Pulmonary artery endothelial cell (primary cell): ENCODE results near the gene GGCX. TPM values are rescaled to one million over a fixed set of nuclear protein-coding genes. Genes with fewer than 3 reads are reported as not detected.
A peak's percentile ranks its signal among the peaks of the same experiment; 100 is the strongest.
"Not testable (repeated sequence)": the region's sequence is repeated elsewhere in the genome, so short reads cannot be mapped to it uniquely, and the experiment has no call there.

Source experiments
- DNase-seq: peaks from one replicate; pipeline ENCODE4 v3.0.0-alpha.2; 2011; ENCODE audit warnings: low read depth, low spot score
- total RNA-seq: library from RNA; depleted of rRNA; stranded (reverse); fragments of >200 nt; gene quantifications from 2 replicates; pipeline ENCODE4 v1.2.3, GENCODE V29; 2014

The GGCX gene
- total RNA-seq, 1 donor from 2014 or later = 39.1 TPM

DNA sequence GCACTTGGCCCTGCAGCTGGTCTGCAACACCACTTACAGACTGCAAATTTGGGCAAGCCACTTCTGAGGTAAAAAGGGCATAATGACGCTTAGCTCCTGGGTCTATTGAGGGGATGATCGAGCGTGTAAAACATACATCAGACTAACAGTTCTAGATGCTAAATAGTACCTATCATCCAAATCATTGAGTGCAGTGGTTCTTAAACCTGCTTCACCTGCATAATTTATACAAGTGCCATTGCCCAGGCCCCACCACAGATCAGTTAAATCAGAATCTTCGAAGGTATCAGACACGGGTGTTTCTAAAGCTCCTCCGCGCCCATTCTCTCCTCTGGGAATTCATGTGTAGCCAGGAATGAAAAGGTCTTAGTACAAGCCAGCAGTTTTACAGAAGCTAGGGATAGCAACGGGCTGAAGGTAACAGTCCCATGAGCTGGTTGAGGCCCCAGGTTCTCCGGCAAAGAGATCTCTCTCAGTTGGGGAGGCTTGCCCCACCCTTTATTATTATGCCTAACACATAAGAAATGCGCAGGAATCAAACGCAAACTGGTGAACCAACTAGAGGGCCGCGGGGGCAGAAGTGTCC, 33.5 kb upstream of the GGCX start:
- DNase-seq = no peak

DNA sequence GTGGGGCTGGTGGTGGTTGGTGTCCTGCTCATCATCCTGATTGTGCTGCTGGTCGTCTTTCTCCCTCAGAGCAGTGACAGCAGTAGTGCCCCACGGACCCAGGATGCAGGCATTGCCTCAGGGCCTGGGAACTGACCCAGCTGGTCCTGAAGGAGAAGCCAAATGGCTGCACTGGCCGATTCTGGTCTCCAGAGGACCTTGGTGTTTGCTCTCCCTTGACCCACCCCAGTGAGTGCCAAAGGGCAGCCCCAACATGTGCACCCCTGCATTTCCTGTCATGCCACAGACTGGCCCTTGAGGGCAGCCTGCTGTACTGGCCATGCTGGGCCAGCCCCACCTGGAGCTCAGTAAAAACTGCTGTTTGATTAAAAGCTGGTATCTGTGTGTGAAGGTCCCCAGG, 31.7 kb upstream of the GGCX start:
- no peak for DNase-seq

DNA sequence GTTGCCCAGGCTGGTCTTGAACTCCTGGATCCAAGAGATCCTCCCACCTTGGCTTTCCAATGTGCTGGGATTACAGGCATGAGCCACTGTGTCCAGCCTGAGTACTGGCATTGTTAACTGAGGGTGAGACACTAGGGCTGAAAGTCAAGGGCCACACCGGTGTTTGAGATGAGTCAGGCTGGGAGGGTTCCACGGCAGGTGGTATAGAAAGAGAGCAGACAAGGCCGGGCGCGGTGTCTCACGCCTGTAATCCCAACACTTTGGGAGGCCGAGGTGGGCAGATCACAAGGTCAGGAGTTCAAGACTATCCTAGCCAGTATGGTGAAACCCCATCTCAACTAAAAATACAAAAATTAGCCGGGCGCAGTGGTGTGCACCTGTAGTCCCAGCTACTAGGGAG, 31.0 kb upstream of the GGCX start:
- not testable (repeated sequence) for DNase-seq

DNA sequence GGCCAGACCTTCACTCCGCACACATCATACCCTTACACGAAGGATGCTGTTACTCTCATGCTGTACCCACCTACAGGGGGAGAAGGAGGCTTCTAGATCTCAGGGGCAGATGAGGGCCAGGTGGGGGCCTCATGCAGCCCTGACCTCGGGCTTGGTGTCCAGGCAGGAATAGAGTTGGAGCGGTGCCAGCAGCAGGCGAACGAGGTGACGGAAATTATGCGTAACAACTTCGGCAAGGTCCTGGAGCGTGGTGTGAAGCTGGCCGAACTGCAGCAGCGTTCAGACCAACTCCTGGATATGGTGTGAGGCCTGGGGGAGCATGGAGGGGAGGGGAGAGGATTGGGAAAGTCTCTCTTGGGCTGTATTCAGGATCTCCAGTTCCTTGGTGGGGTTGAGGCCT, 30.3 kb upstream of the GGCX start:
- no peak for DNase-seq

DNA sequence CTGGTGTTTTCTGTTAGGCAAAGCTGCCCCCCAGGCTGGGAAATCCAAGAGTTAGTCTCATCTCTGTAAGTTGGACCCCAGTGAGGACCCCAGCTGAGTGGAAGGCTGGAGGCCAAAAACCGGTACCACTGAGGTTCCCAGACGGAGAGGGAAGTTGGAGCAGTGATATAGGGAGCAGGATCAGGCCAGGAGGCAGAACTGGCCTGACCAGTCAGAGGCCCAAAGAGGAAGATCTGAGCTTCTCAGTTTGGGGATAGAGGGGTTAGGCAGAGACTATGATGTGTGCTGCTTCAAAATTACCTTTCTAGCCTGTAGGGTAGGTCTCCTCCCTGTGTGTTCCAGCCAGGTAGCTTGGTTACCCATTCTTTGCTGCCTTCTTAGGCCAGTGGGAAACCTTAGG, 29.7 kb upstream of the GGCX start:
- DNase-seq = no peak

DNA sequence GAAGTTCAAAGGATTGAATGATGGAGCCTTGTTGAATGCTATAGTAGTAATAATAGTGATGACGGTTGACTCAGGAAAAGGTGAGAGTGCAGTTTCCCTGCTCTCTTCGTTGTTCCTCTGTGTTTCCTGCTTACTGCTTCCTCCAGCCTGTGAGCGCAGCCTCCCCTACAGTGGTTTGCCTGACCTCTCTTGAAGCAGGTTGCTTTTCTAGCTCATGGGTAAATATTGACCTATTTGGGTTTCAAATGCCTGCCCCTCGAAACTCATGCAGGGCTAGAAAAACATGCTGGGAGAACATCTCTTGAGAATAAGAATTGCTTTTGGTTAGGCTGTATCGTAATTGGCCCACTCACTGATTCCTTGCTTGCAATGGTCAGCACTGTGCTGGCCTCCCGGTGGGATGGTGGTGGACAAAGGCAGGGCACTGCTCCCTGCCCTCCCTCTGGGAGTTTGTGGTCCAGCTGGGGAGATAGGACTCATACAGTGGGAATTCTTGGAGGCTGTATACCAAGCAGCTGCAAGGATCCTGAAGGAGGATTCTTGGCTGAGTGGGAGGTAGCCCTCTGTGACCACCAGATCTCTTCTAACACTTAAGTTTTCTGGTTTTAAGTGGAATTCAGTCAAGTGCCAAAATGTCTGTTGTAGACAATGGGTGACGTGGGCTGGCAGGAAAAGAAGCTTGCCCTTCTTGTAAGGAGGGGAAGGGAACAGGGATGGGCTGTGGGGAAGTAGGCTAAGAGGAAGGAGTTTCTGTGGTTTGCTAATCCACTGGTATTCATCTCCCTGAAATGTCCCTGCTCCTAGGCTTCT, 28.9 kb upstream of the GGCX start:
- peak; percentile 82 for DNase-seq

DNA sequence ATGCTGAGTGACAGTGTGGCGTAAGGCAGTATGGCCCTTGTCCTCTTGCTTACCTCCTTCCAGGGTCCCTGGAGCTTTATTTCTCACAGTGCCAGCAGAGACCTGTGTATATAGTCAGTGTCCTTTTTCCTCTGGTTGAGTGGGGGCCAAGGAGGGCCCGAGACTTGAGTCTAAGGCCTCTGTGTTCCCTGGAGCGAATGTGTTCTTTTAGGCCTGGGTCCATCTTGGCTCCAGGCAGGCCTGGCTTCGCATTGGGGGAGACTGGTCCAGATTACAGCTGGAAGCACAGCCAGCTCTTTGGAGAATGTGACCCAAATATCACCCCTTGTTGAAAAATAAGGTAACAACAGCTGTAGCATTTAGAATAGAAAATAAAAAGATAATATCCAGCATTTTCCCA, 27.9 kb upstream of the GGCX start:
- no peak for DNase-seq

DNA sequence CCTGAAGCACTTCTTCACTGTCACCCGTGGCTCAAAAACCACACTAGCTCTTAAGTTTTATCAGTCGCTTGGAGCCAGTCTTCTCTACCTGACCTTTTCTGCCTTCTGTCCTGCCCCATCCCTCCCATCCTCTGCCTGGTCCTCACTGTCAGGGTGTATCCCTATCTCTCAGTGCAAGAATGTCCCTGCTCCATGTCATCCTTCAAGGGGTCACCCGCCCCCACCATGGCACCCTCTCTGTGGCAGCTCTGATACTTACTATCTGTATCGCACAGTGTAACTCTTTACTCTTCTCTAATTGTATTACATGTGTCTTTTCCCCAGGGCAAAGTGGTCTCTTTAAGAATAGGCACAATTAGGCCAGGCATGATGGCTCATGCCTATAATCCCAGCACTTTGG, 27.4 kb upstream of the GGCX start:
- no peak for DNase-seq

DNA sequence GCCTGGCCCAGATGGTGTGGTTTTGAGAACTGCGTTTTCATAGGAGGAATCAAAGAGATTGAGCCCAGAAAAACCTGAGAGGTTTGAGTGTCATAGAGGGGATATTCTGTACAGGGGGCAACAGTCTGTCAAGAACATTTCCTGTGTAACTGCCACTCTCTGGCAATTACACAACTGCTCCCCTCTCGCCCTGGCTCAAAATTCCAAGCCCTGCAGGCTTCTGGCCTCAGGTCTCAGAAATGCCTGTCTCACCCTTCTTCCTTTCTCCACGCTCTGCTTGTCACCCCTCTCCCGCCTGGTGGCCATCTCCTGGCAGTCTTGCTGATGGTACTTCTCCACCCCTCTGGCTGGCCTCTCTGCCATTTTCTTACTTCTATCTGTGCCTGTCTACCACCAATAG, 26.9 kb upstream of the GGCX start:
- DNase-seq = no peak

DNA sequence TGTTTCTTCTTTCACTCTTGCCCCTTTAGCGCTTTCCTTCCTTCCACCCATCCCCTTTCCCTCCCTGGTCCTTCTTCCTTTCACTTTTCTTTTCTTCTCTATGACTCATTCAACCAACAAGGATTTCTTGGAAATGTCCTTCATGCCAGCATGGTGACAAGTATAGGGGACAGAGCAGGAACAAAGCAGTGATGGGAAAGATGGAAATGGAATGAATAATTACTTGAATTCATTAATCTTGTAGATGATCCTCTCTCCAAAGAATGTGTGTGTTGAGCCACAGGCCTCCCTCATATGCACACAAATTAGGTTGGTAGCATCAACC, 24.4 kb upstream of the GGCX start:
- no peak for DNase-seq

DNA sequence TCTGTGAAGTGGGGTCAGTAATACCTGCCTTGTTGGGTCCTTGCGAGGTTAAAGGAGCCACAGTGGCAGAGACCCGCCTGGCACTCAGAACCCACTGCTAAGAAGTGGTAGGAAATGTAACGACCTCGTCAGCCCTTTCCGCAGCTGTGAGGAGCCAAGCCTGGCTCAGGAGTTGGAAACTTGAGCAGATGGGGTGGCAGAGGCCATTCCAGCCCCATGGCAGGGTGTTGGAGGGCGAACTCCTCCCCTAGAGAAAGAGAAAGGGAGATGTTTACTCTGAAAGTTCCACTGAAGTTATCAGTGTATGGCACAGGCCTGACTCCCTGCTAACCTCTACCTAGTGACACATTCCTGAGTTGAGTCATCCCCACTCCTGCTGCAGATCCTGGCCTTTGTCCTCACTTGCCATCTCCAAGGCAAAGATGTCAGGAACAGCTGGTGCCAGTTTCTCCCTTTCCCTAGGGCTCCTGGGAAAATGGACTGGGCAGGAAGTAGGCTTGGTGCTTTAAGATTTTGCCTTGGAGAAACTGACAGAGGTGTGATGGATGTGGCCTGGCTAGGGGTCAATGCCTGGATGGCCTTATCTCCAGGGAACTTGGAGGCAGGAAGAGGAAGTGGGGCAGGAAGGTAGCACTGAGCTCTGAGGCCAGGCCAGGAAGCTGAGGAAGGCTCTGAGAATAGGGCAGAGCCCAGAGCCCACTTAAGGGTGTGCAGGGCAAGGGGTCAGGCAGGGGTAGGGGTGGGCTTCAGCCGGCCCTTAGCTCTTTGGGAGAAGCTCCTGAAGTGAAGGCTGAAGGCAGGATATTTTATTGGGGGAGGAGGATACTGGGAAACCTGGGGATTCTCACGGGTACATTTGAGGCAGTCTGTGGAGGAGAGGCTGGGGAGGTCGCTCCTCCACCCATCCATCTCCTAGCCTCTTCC, 23.8 kb upstream of the GGCX start:
- DNase-seq = peak; percentile 69

DNA sequence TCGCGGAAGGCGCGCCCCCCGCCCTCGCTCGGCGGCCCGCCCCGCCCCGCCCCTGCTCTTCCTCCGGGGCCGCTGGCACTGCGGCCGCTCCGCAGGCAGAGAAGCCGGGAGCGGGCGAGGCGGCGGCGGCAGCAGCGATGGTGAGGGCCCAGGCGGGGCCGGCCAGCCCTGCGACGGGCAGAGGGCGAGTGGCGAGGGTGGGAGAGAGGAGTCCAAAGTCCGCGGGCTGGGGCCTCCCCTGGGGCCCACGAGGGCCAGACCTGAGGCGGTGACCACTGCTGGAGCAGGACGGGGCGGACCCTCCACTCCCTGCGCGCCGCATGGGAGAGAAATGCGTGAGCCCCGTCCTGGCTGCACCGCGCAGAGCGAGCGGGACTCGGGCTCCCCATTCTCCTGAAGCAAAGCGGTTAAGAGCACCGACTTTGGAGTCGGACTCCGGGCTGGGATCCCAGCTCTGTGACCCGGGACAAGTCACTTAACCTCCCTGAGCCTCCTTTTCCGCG, 23.1 kb upstream of the GGCX start, which contains the start of gene VAMP5:
VAMP5 (plus strand) TSS at position 78 of the 503 bp plus-strand sequence; CDS start at position 138, 60 bp downstream.
- DNase-seq = no peak

DNA sequence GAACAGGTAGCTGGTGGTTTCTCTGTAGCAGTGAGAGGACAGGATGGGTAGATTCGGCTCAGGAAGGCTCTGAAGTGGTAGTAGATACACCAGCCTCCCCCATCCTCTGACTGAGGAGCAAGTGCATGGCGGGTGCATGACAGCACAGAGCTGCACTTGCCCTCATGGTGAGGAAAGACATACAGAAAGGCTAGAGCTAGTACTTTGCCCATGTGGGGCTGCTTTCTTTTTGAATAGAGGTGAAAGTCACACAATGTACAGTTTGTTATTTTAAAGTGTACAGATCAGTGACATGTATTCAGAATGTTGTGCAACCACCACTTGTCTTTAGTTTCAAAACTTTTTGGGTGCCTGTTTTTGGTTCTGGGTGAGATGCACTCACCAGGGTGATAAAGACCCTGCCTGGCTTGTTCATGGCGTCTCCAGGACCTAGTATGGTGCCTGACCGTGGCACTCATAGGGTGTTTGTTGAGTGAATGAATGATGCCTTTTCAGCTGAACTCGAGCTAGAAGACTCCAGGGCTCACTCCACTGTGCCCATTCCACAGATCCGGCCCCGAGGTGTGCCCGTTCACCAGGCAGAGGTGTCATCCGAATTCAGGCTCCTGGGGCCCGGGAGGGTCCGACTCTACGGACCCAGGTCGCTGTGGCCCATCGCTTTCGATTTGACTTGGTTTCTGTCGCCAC, 22.5 kb upstream of the GGCX start:
- DNase-seq = no peak

DNA sequence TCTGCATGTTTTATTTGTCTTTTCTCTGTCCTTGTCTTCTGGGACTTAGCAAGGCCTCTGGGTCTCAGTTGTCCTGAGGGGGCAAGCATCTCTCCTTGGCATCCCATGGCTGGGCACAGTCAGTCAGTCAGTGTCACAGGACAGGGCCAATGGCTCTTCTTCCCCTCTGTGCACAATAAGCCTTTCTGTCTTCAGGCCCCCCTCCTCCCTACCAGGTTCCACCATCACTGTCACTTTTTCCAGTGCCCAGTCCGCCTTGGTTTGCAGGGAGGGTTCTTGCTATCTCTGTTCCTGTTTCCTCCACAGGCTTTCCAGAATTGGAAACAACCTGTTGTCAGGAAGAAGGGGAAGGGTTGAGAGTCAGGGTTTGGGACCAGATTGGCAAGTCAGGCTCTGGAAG, 21.2 kb upstream of the GGCX start:
- no peak for DNase-seq

DNA sequence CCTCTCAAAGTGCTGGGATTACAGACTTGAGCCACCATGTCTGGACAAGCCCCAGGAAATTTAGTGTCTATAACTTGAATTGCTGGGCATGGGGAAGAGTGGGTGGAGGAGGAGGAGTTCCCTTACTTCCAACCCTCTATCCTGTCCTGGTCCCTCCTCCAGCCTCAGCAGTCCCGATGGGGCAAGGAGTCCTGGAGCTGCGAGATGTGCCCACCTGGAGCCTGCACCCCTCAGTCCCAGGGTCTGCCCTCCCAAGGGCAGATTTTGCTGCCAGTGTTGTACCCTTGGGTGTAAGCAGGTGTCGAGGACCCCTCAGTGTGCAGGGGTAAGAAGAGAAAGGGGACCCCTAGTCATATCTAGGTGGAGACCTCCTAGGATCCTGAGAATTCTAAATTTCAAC, 18.9 kb upstream of the GGCX start:
- DNase-seq = no peak

DNA sequence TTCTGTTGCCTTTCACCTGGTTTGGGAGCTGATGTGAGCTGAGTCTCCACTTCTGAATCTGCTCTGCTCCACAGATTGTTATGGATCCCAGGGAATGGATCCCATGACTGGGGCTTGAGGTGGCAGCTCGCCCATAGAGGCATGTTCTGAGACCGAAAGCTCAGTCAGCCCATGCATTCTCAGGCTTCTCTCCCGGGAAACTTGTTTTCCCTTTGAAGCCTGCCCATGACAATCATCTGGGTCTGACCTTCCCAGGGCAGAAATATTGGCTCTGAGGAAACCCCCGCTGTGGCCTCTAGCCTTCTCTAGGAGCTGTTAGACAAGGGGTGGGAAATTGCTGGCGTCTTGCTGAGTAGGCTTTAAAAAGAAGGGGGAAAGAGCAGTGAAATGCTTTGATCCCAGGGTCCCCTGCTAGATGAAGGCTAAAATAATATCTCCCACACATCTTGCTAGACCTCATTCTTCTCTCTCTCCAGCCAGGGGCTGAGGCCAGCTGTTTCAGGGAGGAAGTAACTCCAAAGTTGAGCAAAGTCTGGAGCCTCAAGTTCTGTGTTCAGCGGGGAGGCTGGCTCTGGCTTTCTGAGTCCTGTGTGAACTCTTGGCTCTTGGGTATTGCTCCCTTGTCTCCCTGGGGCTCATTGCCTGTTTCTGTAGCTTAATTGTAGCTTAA, 18.1 kb upstream of the GGCX start:
- DNase-seq = no peak

DNA sequence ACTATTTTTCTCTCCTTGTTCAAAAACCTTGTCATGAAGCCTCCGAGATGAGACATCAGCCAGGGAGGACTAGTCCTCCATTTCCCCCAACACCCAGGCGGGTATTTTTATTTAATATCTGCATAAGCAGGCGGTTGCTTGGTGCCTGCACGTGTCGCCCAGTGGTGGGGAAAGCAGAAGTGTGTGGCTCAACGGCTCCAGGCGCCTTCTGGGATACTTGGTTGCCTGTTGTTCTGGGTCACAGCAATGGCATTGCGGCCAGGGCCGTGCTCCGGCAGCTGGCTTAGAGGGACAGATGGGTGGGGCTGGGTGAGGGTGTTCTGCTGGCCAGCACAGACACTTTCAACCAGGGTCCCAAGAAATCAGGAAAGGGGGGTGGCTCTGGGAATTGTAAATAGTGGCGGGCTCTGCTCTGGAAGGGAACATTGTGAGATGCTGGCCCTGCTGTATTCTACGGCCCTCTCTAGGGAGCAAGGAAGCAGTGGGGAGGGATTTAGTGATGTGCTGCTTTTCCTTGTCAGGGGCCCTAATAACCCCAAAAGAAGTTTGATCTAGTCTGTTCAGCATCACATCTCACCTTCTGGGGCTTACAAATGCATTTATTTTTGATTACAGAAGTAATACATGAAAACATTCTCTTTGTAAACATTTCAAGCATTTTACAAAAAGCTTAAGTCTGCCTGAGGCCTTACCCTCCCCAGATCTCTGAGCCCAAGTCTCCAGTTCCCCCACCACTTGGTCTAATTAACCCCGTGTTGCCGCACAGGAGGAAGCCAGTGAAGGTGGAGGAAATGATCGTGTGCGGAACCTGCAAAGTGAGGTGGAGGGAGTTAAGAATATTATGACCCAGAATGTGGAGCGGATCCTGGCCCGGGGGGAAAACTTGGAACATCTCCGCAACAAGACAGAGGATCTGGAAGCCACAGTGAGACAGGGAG, 17.2 kb upstream of the GGCX start:
- no peak for DNase-seq

DNA sequence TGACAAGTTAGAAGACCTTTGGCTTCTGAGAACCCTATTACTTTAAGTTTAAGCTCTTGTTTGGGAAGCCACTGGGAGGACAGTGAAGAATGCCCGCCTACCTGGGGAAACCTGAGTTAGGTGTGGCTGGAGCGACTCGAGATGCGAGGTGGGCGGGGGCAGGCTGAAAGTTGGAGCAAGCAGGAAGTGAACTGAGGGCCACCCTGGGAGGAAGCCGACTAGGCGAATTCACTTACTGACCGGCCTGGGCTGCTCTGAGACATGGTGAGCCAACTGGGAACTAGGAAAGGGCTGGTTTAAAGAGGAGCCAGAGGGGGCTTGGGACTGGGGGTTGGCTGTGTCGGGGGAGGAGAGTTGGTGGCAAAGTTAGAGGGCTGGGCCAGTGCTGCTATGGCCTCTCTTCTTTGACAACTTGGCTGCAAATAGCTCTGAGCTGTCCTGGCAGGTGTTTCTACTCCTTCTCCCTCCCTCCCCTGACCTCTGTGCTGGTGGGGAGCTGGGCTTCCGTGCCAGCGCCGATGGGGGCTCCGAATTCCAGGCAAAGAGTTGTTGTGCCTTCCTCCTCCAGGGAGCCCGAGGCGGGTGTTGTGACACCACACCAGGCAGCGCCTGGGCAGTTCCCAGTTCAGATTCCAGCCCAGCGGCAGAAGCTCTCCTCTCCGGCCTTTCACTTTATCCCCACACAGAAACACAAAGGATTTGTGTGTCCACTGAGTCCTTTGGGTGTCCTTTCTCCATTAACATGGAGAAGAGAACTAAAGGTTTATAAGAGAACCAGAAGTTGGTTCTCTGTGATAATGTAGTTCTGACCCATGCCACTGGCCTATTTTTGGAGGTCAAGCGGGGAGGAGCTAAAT, 16.3 kb upstream of the GGCX start, which contains the start of gene VAMP8:
VAMP8 (plus strand) TSS at position 201 of the 857 bp plus-strand sequence; CDS start at position 262, 61 bp downstream.
- no peak for DNase-seq

DNA sequence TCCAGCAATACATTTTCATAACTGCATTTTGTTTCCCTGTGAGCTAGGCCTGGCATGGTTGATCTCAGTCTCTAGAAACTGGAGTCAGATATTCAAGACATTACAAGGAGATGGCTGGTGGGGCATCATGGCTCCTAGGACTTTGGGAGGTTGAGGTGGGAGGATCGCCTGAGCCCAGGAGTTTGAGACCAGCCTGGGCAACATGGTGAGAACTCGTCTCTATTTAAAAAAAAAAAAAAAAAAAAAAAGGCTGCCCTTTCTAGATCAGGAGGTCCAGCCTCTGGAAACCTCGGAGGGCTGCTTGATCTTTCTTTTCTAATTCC, 15.7 kb upstream of the GGCX start:
- DNase-seq = no peak
